HepG2 (cell line): ENCODE measurements around the gene CAMSAP2. TPM values are rescaled to one million over a fixed set of nuclear protein-coding genes. Genes with fewer than 3 reads are reported as not detected.

ENCODE experiments used
- CBX5 ChIP-seq: sonication (generic); formaldehyde crosslinking; IDR thresholded peaks from 2 replicates; pipeline ENCODE4 v1.4.0; 2020; ENCODE audit warnings: missing genetic modification reagents, borderline replicate concordance
- HMGXB4 ChIP-seq, 2 experiments: sonication (generic) in 1 of 2; formaldehyde crosslinking in 1 of 2; IDR thresholded peaks; 2 replicates each; pipeline versions ENCODE4 v1.4.0 to v1.6.1; 2018 to 2020; ENCODE audit warnings: missing genetic modification reagents in 2 of 2, borderline replicate concordance in 1 of 2, low read depth in 1 of 2, mild to moderate bottlenecking in 1 of 2, missing biosample characterization in 1 of 2
- HNRNPL ChIP-seq: fragments of 200-400 bp; formaldehyde crosslinking; IDR thresholded peaks from 2 replicates; pipeline ENCODE4 v1.6.1; 2017; ENCODE audit warnings: mild to moderate bottlenecking, low read depth, low read length
- HOXA3 ChIP-seq: sonication (generic); formaldehyde crosslinking; IDR thresholded peaks from 2 replicates; pipeline ENCODE4 v1.5.0; 2020; ENCODE audit warnings: missing genetic modification reagents
- HOXD1 ChIP-seq: sonication (generic); formaldehyde crosslinking; IDR thresholded peaks from 2 replicates; pipeline ENCODE4 v1.5.0; 2020; ENCODE audit warnings: missing genetic modification reagents
- KLF11 ChIP-seq: IDR thresholded peaks from 2 replicates; pipeline ENCODE4 v1.6.1; 2016; ENCODE audit warnings: missing compliant biosample characterization
- MED13 ChIP-seq: sonication (generic); formaldehyde crosslinking; IDR thresholded peaks from 2 replicates; pipeline ENCODE4 v1.5.0; 2020; ENCODE audit warnings: missing genetic modification reagents
- NFYC ChIP-seq: IDR thresholded peaks from 2 replicates; pipeline ENCODE4 v1.6.1; 2016; ENCODE audit warnings: missing genetic modification reagents, missing compliant biosample characterization
- PHF8 ChIP-seq: sonication (generic); formaldehyde crosslinking; IDR thresholded peaks from 2 replicates; pipeline ENCODE4 v1.5.0; 2020; ENCODE audit warnings: missing genetic modification reagents
- PRDM10 ChIP-seq: sonication (generic); formaldehyde crosslinking; IDR thresholded peaks from 2 replicates; pipeline ENCODE4 v1.4.0; 2020; ENCODE audit warnings: low read depth, missing genetic modification reagents
- RFXANK ChIP-seq: IDR thresholded peaks from 2 replicates; pipeline ENCODE4 v1.6.1; 2016
- SOX13 ChIP-seq, 3 experiments: fragments of 450-650 bp in 1 of 3; sonication (generic) in 1 of 3; formaldehyde crosslinking in 1 of 3; IDR thresholded peaks in 2 of 3; conservative IDR thresholded peaks in 1 of 3; 2 replicates each; pipeline versions ENCODE4 v1.5.0 to v1.6.1; 2016 to 2020; ENCODE audit warnings: antibody characterized with exemption in 1 of 3, mild to moderate bottlenecking in 1 of 3, missing compliant biosample characterization in 1 of 3, missing genetic modification reagents in 1 of 3, moderate library complexity in 1 of 3
- SOX5 ChIP-seq: IDR thresholded peaks from 2 replicates; pipeline ENCODE4 v1.6.1; 2016; ENCODE audit warnings: borderline replicate concordance
- U2AF1 ChIP-seq: fragments of 200-400 bp; formaldehyde crosslinking; optimal IDR thresholded peaks from 2 replicates; pipeline ENCODE3; 2017; ENCODE audit warnings: mild to moderate bottlenecking, low read depth, low read length
- ZFAT ChIP-seq: sonication (generic); formaldehyde crosslinking; conservative IDR thresholded peaks from 2 replicates; pipeline ENCODE4 v1.8.1; 2023; ENCODE audit warnings: missing genetic modification reagents, inconsistent platforms
- ZNF274 ChIP-seq: sonication (generic); formaldehyde crosslinking; IDR thresholded peaks from 2 replicates; pipeline ENCODE4 v1.5.1; 2020; ENCODE audit warnings: mild to moderate bottlenecking, missing genetic modification reagents
- ZNF562 ChIP-seq: sonication (generic); formaldehyde crosslinking; IDR thresholded peaks from 2 replicates; pipeline ENCODE4 v1.8.0; 2022; ENCODE audit warnings: missing genetic modification reagents, borderline replicate concordance
- ZSCAN12 ChIP-seq: sonication (generic); formaldehyde crosslinking; IDR thresholded peaks from 2 replicates; pipeline ENCODE4 v1.9.0; 2021; ENCODE audit warnings: mild to moderate bottlenecking, missing genetic modification reagents
- ZZZ3 ChIP-seq: sonication (generic); formaldehyde crosslinking; IDR thresholded peaks from 2 replicates; pipeline ENCODE4 v1.4.0; 2020; ENCODE audit warnings: missing genetic modification reagents, mild to moderate bottlenecking, borderline replicate concordance
- polyA plus RNA-seq, 8 experiments: library from polyadenylated mRNA; depleted of rRNA in 3 of 8; stranded (reverse) in 7 of 8; unstranded in 1 of 8; fragments of >200 nt; fragmentation: Illumina TruSeq in 4 of 8; extraction: Trizol in 4 of 8; gene quantifications; 2 replicates each; pipeline versions ENCODE4 v1.2.1 to v1.2.3, GENCODE V29; 2011 to 2016; ENCODE audit warnings: low read depth in 4 of 8, missing spikeins in 1 of 8, mixed read lengths in 1 of 8; ENCODE audit not compliant: insufficient read depth in 1 of 8
- total RNA-seq, 5 experiments: library from RNA; depleted of rRNA; stranded (reverse); fragments of >200 nt; fragmentation: Illumina TruSeq; extraction: Trizol; gene quantifications; 2 replicates each; pipeline ENCODE4 v1.2.3, GENCODE V29; 2016; ENCODE audit warnings: low read depth in 1 of 5
- TF ChIP-seq, protein P1 (sequence below): sonication (generic); formaldehyde crosslinking; IDR thresholded peaks from 2 replicates; pipeline ENCODE4 v1.4.0; 2020; ENCODE audit warnings: missing genetic modification reagents

Gene CAMSAP2
- total and polyA plus RNA-seq, 2 of the 13 experiments (the other 11 are each of a cell fraction or from before 2014, with no cell fraction given) = 3.4 to 8.2 TPM

DNA sequence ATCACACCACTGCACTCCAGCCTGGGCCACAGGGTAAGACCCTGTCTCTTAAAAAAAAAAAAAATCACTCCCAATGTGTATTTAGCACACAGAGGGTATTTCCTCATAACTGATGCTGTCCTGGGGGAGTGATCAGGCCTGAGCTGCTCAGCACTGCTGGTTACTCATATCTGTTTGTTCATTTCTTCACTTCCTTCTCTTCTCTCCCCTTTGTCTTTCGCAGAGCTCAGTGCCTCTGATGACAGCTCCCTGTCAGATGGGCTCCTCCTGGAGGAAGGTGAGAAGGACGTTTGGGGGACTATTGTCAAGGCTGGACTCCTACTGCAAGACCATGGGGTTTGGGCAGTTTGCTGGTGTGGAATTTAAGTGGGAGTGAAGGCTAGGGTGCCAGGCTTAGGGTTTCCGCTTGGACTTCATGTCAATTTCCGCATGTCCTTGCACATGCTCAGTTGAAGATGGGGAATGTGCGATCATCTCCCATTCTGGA is 169.0 kb downstream of the CAMSAP2 start (continued):
- TF ChIP-seq HMGXB4 (CRISPR knock-in tag; IDR thresholded peaks at IDR 0.05; ENCODE audit: borderline replicate concordance in 1 of 2, low read depth in 1 of 2) (no peak), U2AF1 (no peak), CBX5 (no peak; the same call in 1 of the 2 replicates), KLF11 (CRISPR knock-in tag) (no peak), MED13 (CRISPR knock-in tag) (no peak), RFXANK (no peak), PRDM10 (CRISPR knock-in tag) (peak; percentile 65; the same call in 1 of the 2 replicates), ZSCAN12 (CRISPR knock-in tag) (no peak), NFYC (CRISPR knock-in tag) (no peak), PHF8 (CRISPR knock-in tag) (no peak), HOXA3 (CRISPR knock-in tag) (0 out of 2 replicates have a peak, but pooled peaks have one; percentile 17), SOX13 (IDR thresholded peaks at IDR 0.05) (no peak; the same call in 1 of the 2 replicates), SOX13 (CRISPR knock-in tag; conservative IDR thresholded peaks at IDR 0.05 in 1 of 2, IDR thresholded peaks at IDR 0.05 in 1 of 2) (peak in 1 of 2 experiments; percentile 77; a peak in 2 of 4 replicates), SOX5 (CRISPR knock-in tag) (peak; percentile 44; the same call in 1 of the 2 replicates), ZNF562 (no peak), HOXD1 (CRISPR knock-in tag) (no peak), ZZZ3 (CRISPR knock-in tag) (no peak), ZNF274 (CRISPR knock-in tag) (no peak), ZFAT (CRISPR knock-in tag) (no peak), HNRNPL (no peak)
- TF ChIP-seq, protein P1, sequence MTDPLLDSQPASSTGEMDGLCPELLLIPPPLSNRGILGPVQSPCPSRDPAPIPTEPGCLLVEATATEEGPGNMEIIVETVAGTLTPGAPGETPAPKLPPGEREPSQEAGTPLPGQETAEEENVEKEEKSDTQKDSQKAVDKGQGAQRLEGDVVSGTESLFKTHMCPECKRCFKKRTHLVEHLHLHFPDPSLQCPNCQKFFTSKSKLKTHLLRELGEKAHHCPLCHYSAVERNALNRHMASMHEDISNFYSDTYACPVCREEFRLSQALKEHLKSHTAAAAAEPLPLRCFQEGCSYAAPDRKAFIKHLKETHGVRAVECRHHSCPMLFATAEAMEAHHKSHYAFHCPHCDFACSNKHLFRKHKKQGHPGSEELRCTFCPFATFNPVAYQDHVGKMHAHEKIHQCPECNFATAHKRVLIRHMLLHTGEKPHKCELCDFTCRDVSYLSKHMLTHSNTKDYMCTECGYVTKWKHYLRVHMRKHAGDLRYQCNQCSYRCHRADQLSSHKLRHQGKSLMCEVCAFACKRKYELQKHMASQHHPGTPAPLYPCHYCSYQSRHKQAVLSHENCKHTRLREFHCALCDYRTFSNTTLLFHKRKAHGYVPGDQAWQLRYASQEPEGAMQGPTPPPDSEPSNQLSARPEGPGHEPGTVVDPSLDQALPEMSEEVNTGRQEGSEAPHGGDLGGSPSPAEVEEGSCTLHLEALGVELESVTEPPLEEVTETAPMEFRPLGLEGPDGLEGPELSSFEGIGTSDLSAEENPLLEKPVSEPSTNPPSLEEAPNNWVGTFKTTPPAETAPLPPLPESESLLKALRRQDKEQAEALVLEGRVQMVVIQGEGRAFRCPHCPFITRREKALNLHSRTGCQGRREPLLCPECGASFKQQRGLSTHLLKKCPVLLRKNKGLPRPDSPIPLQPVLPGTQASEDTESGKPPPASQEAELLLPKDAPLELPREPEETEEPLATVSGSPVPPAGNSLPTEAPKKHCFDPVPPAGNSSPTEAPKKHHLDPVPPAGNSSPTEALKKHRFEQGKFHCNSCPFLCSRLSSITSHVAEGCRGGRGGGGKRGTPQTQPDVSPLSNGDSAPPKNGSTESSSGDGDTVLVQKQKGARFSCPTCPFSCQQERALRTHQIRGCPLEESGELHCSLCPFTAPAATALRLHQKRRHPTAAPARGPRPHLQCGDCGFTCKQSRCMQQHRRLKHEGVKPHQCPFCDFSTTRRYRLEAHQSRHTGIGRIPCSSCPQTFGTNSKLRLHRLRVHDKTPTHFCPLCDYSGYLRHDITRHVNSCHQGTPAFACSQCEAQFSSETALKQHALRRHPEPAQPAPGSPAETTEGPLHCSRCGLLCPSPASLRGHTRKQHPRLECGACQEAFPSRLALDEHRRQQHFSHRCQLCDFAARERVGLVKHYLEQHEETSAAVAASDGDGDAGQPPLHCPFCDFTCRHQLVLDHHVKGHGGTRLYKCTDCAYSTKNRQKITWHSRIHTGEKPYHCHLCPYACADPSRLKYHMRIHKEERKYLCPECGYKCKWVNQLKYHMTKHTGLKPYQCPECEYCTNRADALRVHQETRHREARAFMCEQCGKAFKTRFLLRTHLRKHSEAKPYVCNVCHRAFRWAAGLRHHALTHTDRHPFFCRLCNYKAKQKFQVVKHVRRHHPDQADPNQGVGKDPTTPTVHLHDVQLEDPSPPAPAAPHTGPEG (CRISPR knock-in tag) = no peak
